NCI-H2196 treated with DMSO at 0.1 percent for 48 hours (cell line): ENCODE measurements around the gene RILPL1.
"Not testable (repeated sequence)": the region's sequence is repeated elsewhere in the genome, so short reads cannot be mapped to it uniquely, and the experiment has no call there.

Experiments used
- DNase-seq: peaks from one replicate; lab custom pipeline; 2025; ENCODE audit not compliant: unreplicated experiment; lab: John Stamatoyannopoulos, UW

Gene RILPL1

GRCh38 chr12:123533672-123534643 lies at the start of gene RILPL1:
RILPL1 (minus strand) TSS chr12:123533719; CDS start chr12:123533482, 237 bp downstream.
- peak; percentile 11 for DNase-seq

GRCh38 chr12:123580772-123581171 lies 47.3 kb upstream of the RILPL1 start:
- DNase-seq = no peak

GRCh38 chr12:123578829-123579228 lies 45.3 kb upstream of the RILPL1 start:
- DNase-seq = not testable (repeated sequence)

GRCh38 chr12:123578243-123578642 lies 44.7 kb upstream of the RILPL1 start:
- no peak for DNase-seq

GRCh38 chr12:123576611-123577010 lies 43.1 kb upstream of the RILPL1 start:
- no peak for DNase-seq

GRCh38 chr12:123573870-123574269 lies 40.4 kb upstream of the RILPL1 start:
- no peak for DNase-seq

- no peak for DNase-seq
Observed at GRCh38 chr12:123572391-123572790, 38.9 kb upstream of the RILPL1 start.

GRCh38 chr12:123571343-123571813 lies 37.9 kb upstream of the RILPL1 start:
- DNase-seq = no peak

GRCh38 chr12:123559468-123559867 lies 25.9 kb upstream of the RILPL1 start:
- no peak for DNase-seq

- not testable (repeated sequence) for DNase-seq
Observed at GRCh38 chr12:123558487-123558886, 25.0 kb upstream of the RILPL1 start.

GRCh38 chr12:123554843-123555242 lies 21.3 kb upstream of the RILPL1 start:
- DNase-seq = not testable (repeated sequence)

GRCh38 chr12:123554136-123554535 lies 20.6 kb upstream of the RILPL1 start:
- DNase-seq = not testable (repeated sequence)

GRCh38 chr12:123550700-123551099 lies 17.2 kb upstream of the RILPL1 start:
- DNase-seq = no peak

- no peak for DNase-seq
Observed at GRCh38 chr12:123548107-123548506, 14.6 kb upstream of the RILPL1 start.

GRCh38 chr12:123546281-123546680 lies 12.8 kb upstream of the RILPL1 start:
- no peak for DNase-seq

- no peak for DNase-seq
Observed at GRCh38 chr12:123543541-123543940, 10.0 kb upstream of the RILPL1 start.

GRCh38 chr12:123540899-123541662 lies 7.6 kb upstream of the RILPL1 start:
- no peak for DNase-seq

- DNase-seq = not testable (repeated sequence)
Observed at GRCh38 chr12:123535952-123536351, 2.4 kb upstream of the RILPL1 start.

GRCh38 chr12:123532808-123533649 lies 490 bp downstream of the RILPL1 start:
- no peak for DNase-seq

- no peak for DNase-seq
Observed at GRCh38 chr12:123532019-123532418, 1.5 kb downstream of the RILPL1 start.

- DNase-seq = no peak
Observed at GRCh38 chr12:123531091-123531490, 2.4 kb downstream of the RILPL1 start.
